Measurements from ENCODE around the gene LIFR.

The LIFR gene

DNA sequence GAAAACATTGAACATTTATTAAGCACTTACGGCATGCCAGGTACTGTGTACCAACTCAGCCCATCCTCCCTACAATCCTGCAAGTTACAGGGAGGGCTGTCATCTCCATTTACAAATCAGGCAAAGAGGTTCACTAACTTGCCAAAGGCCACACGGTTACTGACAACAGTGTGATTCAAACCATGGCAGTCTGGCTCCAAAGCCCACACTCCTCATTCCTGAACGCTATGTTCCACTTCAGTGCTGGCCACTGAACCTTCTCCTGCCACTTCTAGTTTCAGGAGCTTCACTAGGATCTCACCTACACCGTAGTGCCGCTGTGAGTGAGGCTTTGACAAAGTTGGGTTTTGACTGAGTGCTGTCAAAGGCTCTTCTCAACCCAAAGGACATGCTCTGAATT, 7.2 kb upstream of the LIFR start:
- FAIRE-seq, result no peak
- TF ChIP-seq POLR2A (IDR thresholded peaks at IDR 0.05; ENCODE audit: low read depth, low read length), result no peak
- no peak for DNase-seq (ENCODE audit: insufficient read length, low spot score)

DNA sequence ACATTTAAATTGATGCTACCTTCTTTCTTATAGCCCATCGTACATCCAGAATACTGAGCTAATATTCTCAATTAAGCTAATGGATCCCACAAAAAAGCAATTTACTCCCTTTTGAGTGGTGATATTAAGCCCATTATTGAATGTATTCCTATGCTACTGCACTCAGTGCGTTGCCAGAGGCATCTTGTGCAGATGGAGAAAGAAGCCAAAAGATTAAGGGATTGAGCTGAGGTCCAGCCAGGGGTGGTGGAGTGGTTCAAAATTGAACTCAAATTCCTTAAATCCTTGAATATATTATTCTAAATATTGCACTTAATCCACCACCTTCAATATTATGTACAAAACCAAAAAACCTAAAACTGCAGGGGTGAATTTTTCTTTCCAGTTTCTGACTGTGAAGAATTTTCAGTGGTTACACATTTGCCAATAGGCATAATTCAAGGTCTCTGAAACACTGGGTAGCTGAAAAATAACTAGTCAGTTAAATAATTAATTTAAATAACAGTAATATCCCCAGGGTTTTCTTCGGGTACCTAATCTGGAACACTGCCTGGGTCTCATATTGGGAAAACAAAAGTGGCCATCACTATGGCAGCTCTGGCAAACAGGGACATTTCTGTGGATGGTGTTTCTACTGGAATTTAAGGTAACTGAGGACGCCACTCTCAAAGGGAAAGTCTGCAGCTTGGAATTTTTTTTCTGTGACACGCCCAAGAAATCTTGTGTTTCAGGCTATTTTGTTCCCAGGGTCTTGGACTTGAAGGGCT, 6.2 kb upstream of the LIFR start:
- FAIRE-seq (no peak), DNase-seq (ENCODE audit: insufficient read length, low spot score) (no peak)
- no peak for TF ChIP-seq POLR2A (IDR thresholded peaks at IDR 0.05; ENCODE audit: low read depth, low read length)

DNA sequence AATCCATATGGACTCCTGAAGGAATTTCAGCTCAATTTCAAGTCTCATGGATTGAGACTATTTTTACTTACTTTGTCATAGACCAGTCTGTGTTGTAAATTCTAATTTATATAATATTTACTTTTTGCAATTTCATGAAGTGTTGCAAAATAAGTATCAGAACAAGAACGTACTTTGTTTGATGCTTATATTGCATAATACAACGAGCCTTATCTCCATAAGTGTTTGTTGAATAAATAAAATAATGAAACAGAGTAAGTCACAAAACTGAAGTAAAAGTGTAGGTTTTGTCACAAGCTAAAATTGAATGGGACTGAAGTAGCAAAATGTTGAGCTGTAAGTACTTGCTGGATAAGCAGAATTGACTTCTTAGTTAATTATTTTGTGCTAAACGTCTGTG, 3.0 kb upstream of the LIFR start:
- no peak for FAIRE-seq
- no peak for TF ChIP-seq POLR2A (IDR thresholded peaks at IDR 0.05; ENCODE audit: low read depth, low read length)
- no peak for DNase-seq (ENCODE audit: insufficient read length, low spot score)

DNA sequence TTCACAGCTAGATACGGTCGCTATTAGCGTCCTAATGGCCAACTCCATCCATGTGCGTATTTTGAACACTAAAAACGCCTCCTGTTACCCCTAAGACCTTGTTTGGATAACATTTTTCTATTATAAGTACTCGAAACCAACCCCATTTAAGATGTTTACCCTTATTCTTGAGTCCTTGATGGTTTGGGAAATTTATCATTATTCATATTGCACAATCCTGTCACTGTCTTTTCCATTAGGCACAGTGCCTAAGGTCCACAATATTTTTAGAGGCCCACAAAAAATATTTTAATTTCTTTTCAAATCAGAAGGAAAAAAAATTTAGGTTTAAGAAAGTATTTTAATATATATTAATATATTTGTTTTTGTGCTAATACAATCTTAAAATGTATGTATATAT, 1.3 kb upstream of the LIFR start:
- FAIRE-seq, result no peak
- TF ChIP-seq POLR2A (IDR thresholded peaks at IDR 0.05; ENCODE audit: low read depth, low read length), result no peak
- no peak for DNase-seq (ENCODE audit: insufficient read length, low spot score)

DNA sequence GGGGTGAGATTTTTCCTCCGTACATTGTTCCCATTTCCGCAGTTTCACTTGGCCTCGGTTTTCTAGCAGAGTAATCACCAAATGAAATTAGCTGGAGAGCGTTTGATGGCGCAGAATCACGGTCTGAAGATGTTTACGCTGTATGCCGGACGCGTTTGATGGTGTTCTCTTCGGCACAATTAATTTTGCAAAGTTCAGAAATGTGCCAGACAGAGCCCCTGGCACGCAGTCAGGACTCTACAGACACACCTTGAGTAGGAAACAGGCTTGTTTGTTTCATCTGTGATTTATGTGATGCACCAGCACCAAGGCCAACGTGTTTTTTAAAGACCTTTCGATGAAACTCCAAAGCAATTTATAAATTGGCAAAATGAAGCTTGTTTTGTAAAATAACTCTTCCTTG, 863 bp upstream of the LIFR start:
- DNase-seq (ENCODE audit: insufficient read length, low spot score), result no peak
- TF ChIP-seq POLR2A (IDR thresholded peaks at IDR 0.05; ENCODE audit: low read depth, low read length), result no peak
- peak; percentile 92 for FAIRE-seq

DNA sequence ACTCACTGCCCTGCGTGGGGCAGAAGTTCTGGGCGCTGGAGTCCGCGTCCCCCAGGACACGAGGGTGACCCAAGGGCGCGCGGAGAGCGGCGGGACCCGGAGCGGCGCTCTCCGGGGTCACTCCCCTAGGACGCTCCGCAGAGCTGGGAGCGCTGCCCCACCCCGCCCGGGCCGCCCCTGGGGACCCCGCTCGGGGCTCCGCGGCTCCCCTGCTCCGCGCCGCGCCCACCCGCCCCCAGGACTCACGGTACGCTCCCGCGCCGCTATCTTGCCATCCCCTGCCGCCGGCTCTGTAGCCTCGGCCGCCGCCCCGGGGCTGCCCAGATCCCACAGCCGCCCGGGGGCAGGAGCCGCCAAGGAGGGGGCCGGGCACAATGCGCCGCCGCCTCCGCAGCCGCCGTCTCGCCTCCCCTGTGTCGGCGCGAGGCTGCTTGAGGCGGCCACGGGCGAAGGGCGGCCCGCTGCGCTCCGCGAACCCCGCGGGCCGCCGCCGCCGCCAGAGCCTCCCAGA, 303 bp downstream of the LIFR start:
- DNase-seq (ENCODE audit: insufficient read length, low spot score), result peak; percentile 80
- no peak for FAIRE-seq
- TF ChIP-seq POLR2A (IDR thresholded peaks at IDR 0.05; ENCODE audit: low read depth, low read length), result no peak; the same call in 1 of the 2 replicates

DNA sequence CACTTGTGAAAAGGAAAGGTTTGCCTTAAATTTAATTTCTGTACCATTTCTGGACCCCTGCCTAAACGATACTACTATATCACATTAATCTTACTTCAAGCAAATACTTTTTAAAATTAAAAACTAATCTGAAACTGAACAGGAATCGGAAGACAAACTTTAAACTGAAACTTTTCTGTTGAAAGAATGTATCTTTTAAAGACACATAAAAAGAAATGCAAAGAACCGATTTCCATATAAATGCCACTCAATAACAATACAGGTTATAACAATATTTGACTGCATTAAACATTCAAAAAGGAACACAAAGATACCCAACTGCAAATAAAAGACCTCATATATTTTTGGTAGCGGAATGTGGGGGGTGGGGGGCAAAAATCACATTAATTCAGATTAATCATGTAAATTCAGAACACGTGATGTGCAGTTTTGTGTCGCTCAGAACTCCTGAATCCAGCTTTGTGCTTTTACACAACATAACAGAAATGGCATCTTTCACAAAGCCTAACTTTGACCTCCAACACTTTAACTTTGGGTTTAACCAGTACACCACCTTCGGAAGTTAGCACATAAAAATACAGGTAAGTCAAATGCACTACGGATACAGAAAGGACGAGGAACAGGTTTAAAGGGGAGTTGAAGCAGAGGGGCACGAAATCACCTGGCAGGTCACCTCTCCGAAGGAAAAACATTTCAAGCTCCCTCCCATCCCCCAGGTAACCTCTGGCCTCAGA, 925 bp downstream of the LIFR start:
- DNase-seq (ENCODE audit: insufficient read length, low spot score), result no peak
- no peak for TF ChIP-seq POLR2A (IDR thresholded peaks at IDR 0.05; ENCODE audit: low read depth, low read length)
- peak; percentile 81 for FAIRE-seq

DNA sequence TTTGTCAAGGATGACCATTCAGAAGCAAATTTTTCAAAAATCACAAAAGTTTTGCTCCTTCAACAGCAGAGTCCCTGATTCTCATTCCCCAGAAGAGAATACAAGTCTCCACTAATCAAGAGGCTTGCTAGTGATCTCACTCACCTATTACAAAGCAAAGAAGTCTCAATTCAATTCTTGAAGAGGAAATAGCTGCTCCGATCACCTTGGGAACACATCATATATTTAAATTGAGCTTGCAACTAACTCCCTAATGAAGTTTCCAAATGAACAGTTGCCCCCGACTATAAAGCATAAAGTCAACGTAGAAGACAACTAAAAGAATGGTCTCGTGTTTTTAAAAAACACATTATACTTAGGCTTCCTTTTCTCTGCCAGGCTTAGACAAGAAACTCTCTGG, 1.6 kb downstream of the LIFR start:
- no peak for DNase-seq (ENCODE audit: insufficient read length, low spot score)
- FAIRE-seq, result peak; percentile 15
- no peak for TF ChIP-seq POLR2A (IDR thresholded peaks at IDR 0.05; ENCODE audit: low read depth, low read length)

DNA sequence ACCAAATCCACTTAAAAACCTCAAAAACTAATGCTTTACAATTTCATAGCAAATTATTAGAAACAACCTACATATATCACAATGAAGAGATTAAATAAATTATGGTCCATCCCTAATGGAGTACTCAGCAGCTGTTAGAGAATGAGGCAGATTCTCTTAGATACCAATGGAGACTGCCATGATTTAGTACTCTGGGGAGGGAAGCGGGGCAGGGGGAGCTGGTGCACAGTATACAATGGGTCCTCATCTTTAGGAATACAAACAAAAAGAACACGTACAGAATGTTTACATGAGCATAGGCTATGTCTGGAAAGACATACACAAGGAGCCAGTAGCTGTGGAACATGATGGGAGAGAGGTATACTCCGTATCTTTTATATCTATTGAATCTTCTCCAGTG, 2.0 kb downstream of the LIFR start:
- TF ChIP-seq POLR2A (IDR thresholded peaks at IDR 0.05; ENCODE audit: low read depth, low read length), result no peak
- FAIRE-seq, result no peak
- DNase-seq (ENCODE audit: insufficient read length, low spot score), result no peak

DNA sequence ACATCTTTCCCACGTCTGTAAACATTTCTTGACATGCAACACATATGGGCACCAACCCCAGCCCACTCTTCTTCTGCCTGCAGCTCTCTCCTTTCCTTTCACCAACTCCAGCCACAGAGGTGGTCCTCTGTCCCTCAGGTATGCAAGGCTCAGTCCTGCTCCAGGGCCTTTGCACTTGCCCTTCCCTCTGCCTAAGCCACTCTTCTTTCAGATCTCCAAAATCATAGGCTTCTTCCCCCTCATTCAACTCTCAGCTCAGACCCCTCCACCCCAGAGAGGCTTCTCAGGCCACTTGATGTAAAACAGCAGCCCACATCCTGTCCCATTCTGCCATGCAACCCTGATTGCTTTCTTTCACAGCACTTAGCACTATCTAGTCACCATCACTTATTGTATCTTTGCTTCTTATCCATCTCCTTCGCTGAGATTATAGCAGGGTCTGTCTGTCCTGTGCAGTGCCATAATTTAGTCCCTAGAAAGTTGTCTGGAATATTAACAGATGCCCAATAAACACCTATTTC, 3.4 kb downstream of the LIFR start:
- DNase-seq (ENCODE audit: insufficient read length, low spot score) (no peak), FAIRE-seq (no peak)
- no peak for TF ChIP-seq POLR2A (IDR thresholded peaks at IDR 0.05; ENCODE audit: low read depth, low read length)

DNA sequence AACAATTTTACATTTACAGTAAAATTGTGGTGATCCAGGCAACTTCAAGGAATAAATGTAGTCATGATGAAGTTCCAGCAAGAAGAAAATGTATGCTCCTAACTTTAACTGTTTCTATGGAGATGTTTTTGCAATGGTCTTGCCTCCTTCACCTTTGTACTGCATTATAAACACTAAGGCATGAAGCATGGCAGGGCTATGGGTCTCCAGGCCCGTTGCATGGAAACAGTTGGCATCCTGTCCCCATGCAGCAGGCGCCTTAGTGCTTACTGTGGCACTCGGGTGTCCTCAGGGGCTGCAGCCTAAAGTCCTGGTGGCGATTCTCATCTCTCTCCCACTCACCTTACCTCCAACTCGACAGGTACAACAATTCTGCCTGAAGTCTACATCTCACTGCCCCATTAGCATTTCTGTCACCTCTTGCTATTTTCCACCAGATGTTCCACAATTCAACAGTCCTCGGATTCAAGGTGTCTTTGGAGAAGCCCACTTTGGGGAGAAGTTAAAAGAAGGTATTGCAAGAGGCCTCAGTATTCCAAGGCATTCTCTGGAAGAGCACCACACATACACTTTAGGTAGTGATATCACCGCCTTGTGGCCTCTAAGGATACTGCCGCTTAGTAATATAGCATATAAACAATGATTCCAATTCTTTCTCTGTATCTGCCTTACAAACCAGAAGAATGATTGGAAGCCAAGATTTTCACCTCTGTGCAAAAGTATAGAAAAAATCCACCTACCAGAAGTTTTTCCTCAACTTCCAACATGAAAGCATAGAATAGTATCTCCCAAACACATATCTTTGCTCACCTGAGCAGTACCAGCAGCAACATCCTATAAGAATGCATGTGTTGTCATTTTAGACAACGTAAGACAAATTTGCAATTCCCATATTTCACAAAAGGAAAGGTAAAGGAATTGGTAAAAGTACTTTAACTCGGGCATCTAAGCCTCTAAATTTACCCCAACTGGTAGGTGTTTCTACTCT, 5.1 kb downstream of the LIFR start:
- DNase-seq (ENCODE audit: insufficient read length, low spot score) (peak; percentile 66), FAIRE-seq (peak; percentile 91)
- no peak for TF ChIP-seq POLR2A (IDR thresholded peaks at IDR 0.05; ENCODE audit: low read depth, low read length)

DNA sequence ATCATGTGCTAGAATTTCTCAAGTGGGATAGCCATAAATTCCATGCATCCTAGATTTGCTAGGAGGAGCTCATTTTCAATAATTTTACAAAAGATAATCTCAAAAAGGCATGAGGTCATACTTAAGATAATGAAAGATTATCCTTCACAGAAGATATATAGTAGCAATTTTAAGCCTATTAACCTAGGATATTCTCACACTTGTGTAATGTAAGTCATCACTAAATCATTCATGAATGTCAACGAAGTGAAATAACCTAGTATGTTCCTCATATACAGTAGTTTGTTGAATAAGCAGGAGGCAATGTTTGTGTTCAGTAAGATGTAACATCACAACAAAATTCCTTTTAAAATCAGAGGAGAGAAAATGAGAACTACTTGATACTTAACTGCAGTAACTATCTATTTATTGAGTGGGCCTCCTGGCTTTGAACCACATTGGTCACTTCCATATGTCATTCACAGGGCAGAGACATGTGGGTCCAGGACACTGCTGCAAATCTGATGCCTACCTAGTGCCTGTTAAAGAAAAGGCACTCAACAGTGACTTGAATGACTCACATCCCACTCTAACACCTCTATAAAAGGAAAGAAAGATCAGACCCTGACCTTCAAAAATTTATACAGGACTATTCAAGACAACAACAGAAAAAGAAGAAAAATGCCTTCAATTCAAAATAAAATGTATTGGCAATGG, 8.2 kb downstream of the LIFR start:
- no peak for DNase-seq (ENCODE audit: insufficient read length, low spot score)
- FAIRE-seq, result peak; percentile 55
- no peak for TF ChIP-seq POLR2A (IDR thresholded peaks at IDR 0.05; ENCODE audit: low read depth, low read length)

DNA sequence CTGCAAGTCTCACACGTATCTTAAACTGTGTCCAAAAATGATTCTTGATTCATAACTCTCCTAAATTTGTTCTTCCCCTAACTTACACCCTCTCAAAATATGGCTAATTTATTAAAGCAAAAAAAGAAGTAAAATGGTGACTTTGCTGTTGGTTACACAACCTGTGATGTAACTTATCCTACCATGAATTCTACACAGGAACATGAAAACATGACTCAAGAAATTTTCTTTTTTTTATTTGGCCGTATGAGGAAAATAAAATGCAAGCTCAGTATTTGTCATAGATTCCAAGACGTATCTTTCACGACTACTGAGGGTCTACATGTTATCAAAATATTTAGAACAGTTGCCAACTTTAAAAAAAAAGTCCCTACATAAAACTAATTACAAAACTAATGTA, 9.2 kb downstream of the LIFR start:
- DNase-seq (ENCODE audit: insufficient read length, low spot score) (no peak), FAIRE-seq (no peak)
- TF ChIP-seq POLR2A (IDR thresholded peaks at IDR 0.05; ENCODE audit: low read depth, low read length), result no peak
